Stimulated activated naive CD8-positive, alpha-beta T cell treated with anti-CD3 and anti-CD28 coated beads, Interleukin-15, Interleukin-2, amounts not matched to agents 100 U/mL and 50 U/mL, for 24 hours (primary cell): Measurements from ENCODE around the gene DBP.
"Not testable (repeated sequence)": the region's sequence is repeated elsewhere in the genome, so short reads cannot be mapped to it uniquely, and the experiment has no call there.

Experiments used
- ATAC-seq: fragments of 150-1000 bp; cut with Tn5 transposase; one replicate; pipeline ENCODE4 v1.10.0; 2021
- DNase-seq: peaks from one replicate; pipeline ENCODE4 v3.0.0; 2021

DBP gene

GRCh38 chr19:48665786-48666185 is 28.6 kb upstream of the DBP start:
- DNase-seq (no peak), ATAC-seq (no peak)

GRCh38 chr19:48664476-48664875 is 27.3 kb upstream of the DBP start:
- DNase-seq (no peak), ATAC-seq (no peak)

GRCh38 chr19:48663667-48664066 is 26.5 kb upstream of the DBP start:
- DNase-seq, result no peak
- ATAC-seq, result no peak

GRCh38 chr19:48661711-48662090 is 24.5 kb upstream of the DBP start:
- no peak for ATAC-seq
- no peak for DNase-seq

GRCh38 chr19:48660852-48661710 is 23.9 kb upstream of the DBP start:
- DNase-seq, result peak; percentile 87

GRCh38 chr19:48659768-48660167 is 22.6 kb upstream of the DBP start:
- ATAC-seq, result no peak
- DNase-seq, result no peak

More at GRCh38 chr19:48660852-48661710, 23.9 kb upstream of the DBP start:
- peak; percentile 89 for ATAC-seq

GRCh38 chr19:48658483-48658882 is 21.3 kb upstream of the DBP start:
- ATAC-seq (no peak), DNase-seq (no peak)

- not testable (repeated sequence) for ATAC-seq, DNase-seq
Observed at GRCh38 chr19:48657828-48658227, 20.6 kb upstream of the DBP start.

- ATAC-seq (no peak), DNase-seq (no peak)
Observed at GRCh38 chr19:48656840-48657474, 19.8 kb upstream of the DBP start.

GRCh38 chr19:48654299-48655059 is 17.3 kb upstream of the DBP start:
- DNase-seq (no peak), ATAC-seq (no peak)

GRCh38 chr19:48651683-48652048 is 14.5 kb upstream of the DBP start:
- ATAC-seq (no peak), DNase-seq (no peak)

GRCh38 chr19:48650974-48651682 is 13.9 kb upstream of the DBP start:
- DNase-seq, result no peak
- ATAC-seq, result no peak

- ATAC-seq, result no peak
- DNase-seq, result no peak
Observed at GRCh38 chr19:48648134-48648533, 11.0 kb upstream of the DBP start.

- ATAC-seq (no peak), DNase-seq (no peak)
Observed at GRCh38 chr19:48646722-48647216, 9.6 kb upstream of the DBP start.

- peak; percentile 88 for ATAC-seq
- DNase-seq, result peak; percentile 93
Observed at GRCh38 chr19:48646001-48646721, 9.0 kb upstream of the DBP start, which contains the start of gene CA11. TSS of gene CA11 (minus strand) at chr19:48646187. CDS start at chr19:48645632, 555 bp downstream.

GRCh38 chr19:48645620-48646000 is 8.4 kb upstream of the DBP start:
- DNase-seq (no peak), ATAC-seq (no peak)

- DNase-seq, result peak; percentile 74
- peak; percentile 80 for ATAC-seq
Observed at GRCh38 chr19:48644839-48645619, 7.8 kb upstream of the DBP start.

GRCh38 chr19:48644355-48644754 is 7.2 kb upstream of the DBP start:
- no peak for ATAC-seq
- DNase-seq, result no peak

- DNase-seq, result no peak
- ATAC-seq, result no peak
Observed at GRCh38 chr19:48642862-48643261, 5.7 kb upstream of the DBP start.

GRCh38 chr19:48641850-48642249 is 4.7 kb upstream of the DBP start:
- no peak for DNase-seq
- no peak for ATAC-seq
